ENCODE data around the gene ADAMTS16. TPM values are rescaled to one million over a fixed set of nuclear protein-coding genes. Genes with fewer than 3 reads are reported as not detected.

ADAMTS16 gene
- total RNA-seq, 1 experiment from 2014 or later = 0.11 TPM

GRCh38 chr5:5101676-5102075 lies 38.5 kb upstream of the ADAMTS16 start:
- Histone ChIP-seq H3K9me3 (no peaks in the 10 kb centered on the region), H3K36me3 (ENCODE audit: control insufficient read depth, insufficient read depth, low read length) (no peaks in the 10 kb centered on the region), H3K4me3 (ENCODE audit: low read depth, low read length) (no peak overlapping the region), H3K4me1 (no peaks in the 10 kb centered on the region), H3K27me3 (replicated peaks; ENCODE audit: control insufficient read depth, insufficient read depth, low read length) (no peaks in the 10 kb centered on the region)
- BruUV-seq (replicated peaks) = no TSS peak
- ChIA-PET CTCF (no interaction called here), POLR2A (no interaction called here)
- no peak overlapping the region for H3K27ac Mint-ChIP-seq (ENCODE audit: unreplicated experiment)
- no peaks in the 10 kb centered on the region for H3K27me3 Mint-ChIP-seq (ENCODE audit: insufficient read depth, unreplicated experiment)
- no peaks in the 10 kb centered on the region for H3K4me1 Mint-ChIP-seq (ENCODE audit: low read depth, unreplicated experiment)
- TF ChIP-seq CTCF (IDR thresholded peaks at IDR 0.05; ENCODE audit: insufficient read depth in 1 of 2, low read depth in 1 of 2, low read length in 1 of 2, severe bottlenecking in 1 of 2, unreplicated experiment in 1 of 2) = no peak
- intact Hi-C loops (cut with micrococcal nuclease; ENCODE audit: unreplicated experiment) = no loop called here
- H3K9me3 Mint-ChIP-seq (ENCODE audit: unreplicated experiment) = peaks cover 20% of the 10 kb centered on the region
- no peak for DNase-seq
- H3K36me3 Mint-ChIP-seq (ENCODE audit: insufficient read depth, unreplicated experiment) = no peaks in the 10 kb centered on the region
- H3K4me3 Mint-ChIP-seq (ENCODE audit: unreplicated experiment) = no peak overlapping the region

DNA sequence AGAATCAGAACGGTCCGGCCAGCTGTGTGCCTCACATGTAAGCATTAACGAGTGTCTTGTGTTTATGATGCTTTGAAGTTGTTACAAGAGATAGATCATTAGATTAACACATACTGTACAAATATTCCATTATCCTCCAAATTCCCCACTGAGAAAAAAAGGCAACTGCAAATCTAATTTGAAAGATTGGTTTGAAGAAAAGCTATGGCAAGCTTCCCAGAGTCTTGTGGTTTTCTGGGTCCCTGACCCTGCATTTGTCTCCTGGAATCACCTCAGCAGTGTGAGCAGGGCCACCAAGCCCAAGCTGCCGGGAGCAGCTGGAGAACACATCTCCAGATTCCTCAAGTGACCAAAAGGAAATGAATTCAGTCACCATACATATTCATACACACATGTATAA lies 36.9 kb upstream of the ADAMTS16 start:
- ChIA-PET POLR2A (no interaction called here), CTCF (no interaction called here)
- H3K4me3 ChIP-seq (ENCODE audit: low read depth, low read length) = no peak overlapping the region
- Mint-ChIP-seq H3K4me1 (ENCODE audit: low read depth, unreplicated experiment) (no peaks in the 10 kb centered on the region), H3K27me3 (ENCODE audit: insufficient read depth, unreplicated experiment) (no peaks in the 10 kb centered on the region), H3K4me3 (ENCODE audit: unreplicated experiment) (no peak overlapping the region), H3K36me3 (ENCODE audit: insufficient read depth, unreplicated experiment) (no peaks in the 10 kb centered on the region), H3K9me3 (ENCODE audit: unreplicated experiment) (peaks cover 20% of the 10 kb centered on the region), H3K27ac (ENCODE audit: unreplicated experiment) (no peak overlapping the region)
- H3K36me3 ChIP-seq (ENCODE audit: control insufficient read depth, insufficient read depth, low read length) = no peaks in the 10 kb centered on the region
- no TSS peak for BruUV-seq (replicated peaks)
- H3K27me3 ChIP-seq (replicated peaks; ENCODE audit: control insufficient read depth, insufficient read depth, low read length) = no peaks in the 10 kb centered on the region
- H3K9me3 ChIP-seq = no peaks in the 10 kb centered on the region
- H3K4me1 ChIP-seq = no peaks in the 10 kb centered on the region
- TF ChIP-seq CTCF (IDR thresholded peaks at IDR 0.05; ENCODE audit: insufficient read depth in 1 of 2, low read depth in 1 of 2, low read length in 1 of 2, severe bottlenecking in 1 of 2, unreplicated experiment in 1 of 2) = no peak
- intact Hi-C loops (cut with micrococcal nuclease; ENCODE audit: unreplicated experiment) = no loop called here
- no peak for DNase-seq

DNA sequence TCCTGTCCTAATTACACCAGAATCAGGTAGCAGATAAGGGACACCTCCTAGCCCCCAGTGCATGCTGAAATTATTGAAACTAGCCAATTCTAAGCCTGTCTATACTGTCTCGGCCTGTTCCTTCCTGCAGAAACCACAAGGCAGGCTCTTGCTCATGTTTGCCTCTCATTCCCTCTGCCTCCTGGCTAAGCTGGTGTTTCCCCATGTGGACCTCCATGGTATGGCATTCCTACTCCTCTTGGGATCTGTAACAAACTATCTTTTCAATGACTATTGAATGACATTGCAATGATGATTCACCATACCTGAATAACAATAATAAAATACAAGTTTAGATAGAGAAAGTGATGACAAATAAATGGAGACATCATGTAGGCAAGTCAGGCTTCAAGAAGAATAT lies 35.6 kb upstream of the ADAMTS16 start:
- intact Hi-C loops (cut with micrococcal nuclease; ENCODE audit: unreplicated experiment) = no loop called here
- Histone ChIP-seq H3K36me3 (ENCODE audit: control insufficient read depth, insufficient read depth, low read length) (no peaks in the 10 kb centered on the region), H3K27me3 (replicated peaks; ENCODE audit: control insufficient read depth, insufficient read depth, low read length) (no peaks in the 10 kb centered on the region), H3K9me3 (no peaks in the 10 kb centered on the region), H3K4me1 (no peaks in the 10 kb centered on the region), H3K4me3 (ENCODE audit: low read depth, low read length) (no peak overlapping the region)
- POLR2A ChIA-PET = no interaction called here
- Mint-ChIP-seq H3K36me3 (ENCODE audit: insufficient read depth, unreplicated experiment) (no peaks in the 10 kb centered on the region), H3K27ac (ENCODE audit: unreplicated experiment) (no peak overlapping the region), H3K27me3 (ENCODE audit: insufficient read depth, unreplicated experiment) (no peaks in the 10 kb centered on the region), H3K4me3 (ENCODE audit: unreplicated experiment) (no peak overlapping the region), H3K4me1 (ENCODE audit: low read depth, unreplicated experiment) (no peaks in the 10 kb centered on the region), H3K9me3 (ENCODE audit: unreplicated experiment) (peaks cover 12% of the 10 kb centered on the region)
- BruUV-seq (replicated peaks) = no TSS peak
- no peak for TF ChIP-seq CTCF (IDR thresholded peaks at IDR 0.05; ENCODE audit: insufficient read depth in 1 of 2, low read depth in 1 of 2, low read length in 1 of 2, severe bottlenecking in 1 of 2, unreplicated experiment in 1 of 2)
- no peak for DNase-seq
- CTCF ChIA-PET = no interaction called here

Data from Caco-2 (cell line).